Activated gamma-delta T cell treated with anti-CD3 and anti-CD28 coated beads, Interleukin-2, amount 50 U/mL, for 16 hours (primary cell): ENCODE results near the gene ELFN2.

Source experiments
- DNase-seq: peaks from one replicate; pipeline ENCODE4 v3.0.0-alpha.2; 2020; ENCODE audit warnings: low read depth

ELFN2 gene

DNA sequence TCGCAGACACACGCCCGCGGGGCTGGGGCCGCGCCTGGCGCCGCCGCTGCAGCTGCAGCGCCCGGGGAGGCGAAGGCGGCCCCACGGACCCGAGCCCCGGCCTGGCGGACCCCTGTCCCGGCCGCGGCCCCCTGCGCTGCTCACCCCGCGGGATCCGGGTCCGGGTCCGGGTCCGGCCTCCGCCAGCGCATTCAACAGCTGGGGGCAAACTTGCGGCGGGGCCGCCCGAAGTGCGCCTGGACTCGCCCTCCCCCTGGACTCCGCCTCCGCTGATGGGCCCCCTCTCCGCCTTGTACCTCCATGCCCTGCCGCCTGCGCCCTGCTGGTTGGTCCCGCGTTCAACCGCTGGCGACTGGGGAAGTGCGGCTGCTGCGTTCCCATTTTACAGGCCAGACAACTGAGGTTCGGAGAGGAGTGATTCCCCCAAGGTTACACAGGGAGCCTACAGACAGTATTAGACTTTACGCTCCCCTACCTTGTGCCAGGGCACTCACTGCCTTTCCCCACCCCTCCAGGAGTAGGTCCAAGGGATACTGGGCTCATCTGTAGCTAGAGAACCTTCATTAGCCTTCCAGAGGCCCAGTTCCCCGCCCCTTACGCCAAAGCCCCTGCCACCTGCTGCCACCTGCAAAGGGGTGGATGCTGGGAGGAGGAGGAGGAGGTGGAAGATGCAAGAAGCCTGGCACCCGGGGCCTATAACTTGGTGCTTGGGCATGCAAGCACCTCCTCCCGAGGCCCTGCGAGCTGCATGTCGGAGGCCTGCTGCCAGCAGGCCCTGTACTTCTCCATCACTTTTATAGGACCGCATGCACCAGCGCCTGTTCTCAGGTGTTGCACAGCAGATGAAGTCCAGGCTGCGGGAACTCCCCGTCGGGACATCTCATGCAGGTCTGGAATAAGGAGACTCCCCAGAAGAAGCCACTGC, 694 bp upstream of the ELFN2 start:
- no peak for DNase-seq

DNA sequence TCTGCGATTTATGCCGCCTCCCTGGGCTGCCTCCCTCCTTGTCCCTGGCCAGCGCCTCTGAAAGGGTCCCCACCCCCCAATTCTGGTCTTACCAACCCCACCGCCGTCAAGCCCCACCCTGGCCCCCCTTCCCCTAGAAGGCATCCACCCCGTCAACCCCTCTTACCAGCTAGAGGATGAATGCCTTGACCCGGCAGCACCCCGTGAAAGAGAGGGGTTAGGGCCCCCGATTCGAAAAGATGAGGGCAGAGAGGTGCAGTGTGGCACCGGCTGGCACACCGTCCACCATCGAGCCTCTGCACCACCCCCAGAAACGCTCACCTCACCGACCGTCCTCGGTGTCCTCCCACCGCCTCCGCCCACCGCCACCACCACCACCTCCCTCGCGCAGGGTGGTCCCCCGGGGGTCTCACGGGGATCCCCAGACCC, 559 bp downstream of the ELFN2 start:
- DNase-seq = no peak

DNA sequence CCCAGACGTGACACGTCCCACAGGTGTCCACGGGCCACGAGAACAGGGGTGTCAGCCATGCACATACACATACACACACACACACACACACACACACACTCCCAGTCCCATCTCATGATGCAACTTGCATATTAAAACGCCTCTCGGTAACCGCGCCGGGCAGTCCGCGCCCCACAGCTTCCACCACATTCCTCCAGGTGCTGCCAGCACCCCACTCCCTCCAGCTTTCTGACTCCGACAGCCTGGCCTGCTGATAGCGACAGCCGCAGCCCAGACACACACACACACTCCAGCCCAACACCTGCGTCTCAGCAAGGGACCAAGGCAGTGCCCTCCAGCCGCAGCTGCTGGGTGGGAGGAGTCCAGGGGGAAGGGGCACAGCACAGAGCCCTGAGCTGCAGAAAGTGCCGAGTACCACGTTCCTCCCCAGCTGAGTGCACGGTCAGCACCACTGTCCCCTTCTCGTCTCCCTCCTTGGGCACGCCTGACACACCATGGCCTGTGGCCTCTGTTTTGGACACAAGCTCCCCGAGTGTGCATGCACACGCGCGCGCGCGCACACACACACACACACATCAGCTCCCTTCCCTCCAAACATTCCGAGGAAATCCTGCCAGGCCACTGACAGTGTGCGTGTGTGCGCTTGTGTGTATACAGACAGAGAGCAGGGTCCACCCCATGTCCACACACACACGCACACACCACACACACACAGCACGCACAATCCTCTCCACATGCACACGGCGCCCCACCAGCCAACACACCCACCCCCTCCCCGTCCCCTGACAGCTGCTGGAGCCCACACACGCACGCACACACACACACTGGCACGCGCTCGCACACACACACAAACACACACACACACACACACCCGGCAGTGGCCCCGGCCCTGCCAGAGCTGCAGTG, 1.2 kb downstream of the ELFN2 start:
- DNase-seq = no peak

DNA sequence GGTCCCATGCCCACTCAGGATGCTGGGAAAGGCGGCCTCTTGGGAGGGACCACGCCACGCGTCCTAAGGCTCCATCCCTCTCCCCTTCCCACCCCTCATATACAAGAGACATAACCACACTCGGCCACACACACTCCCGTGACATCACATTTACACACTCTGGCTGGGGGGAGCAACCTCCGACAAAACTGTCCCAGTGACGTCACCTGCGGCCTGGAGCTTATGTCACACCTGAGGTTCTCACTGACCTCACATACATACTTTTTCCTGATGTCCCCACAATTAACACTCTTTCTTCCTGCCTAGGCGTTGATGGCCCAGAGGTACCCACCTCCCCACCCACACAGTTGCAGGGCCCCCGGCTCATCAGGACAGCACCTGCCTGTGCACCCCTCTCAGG, 1.9 kb downstream of the ELFN2 start:
- DNase-seq = no peak

DNA sequence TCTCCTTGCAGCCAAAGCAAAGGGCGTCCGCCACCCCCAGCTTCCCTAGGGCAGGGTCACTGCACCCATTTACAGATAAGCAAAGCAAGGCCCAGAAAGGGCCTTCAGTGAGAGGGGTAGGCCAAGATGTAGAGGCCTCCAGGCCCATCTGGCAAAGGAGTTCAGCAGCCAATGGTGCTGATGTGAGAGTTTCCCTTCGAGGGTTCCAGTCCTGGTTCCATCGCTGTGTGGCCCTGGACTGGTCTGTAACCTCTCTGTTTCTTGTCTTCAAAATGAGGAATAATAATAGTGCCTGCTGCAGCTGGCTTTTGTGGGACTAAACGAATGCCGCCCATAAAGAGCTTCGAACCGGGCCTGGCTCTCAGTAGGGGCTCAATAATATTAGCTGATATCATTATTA, 4.0 kb downstream of the ELFN2 start:
- no peak for DNase-seq

DNA sequence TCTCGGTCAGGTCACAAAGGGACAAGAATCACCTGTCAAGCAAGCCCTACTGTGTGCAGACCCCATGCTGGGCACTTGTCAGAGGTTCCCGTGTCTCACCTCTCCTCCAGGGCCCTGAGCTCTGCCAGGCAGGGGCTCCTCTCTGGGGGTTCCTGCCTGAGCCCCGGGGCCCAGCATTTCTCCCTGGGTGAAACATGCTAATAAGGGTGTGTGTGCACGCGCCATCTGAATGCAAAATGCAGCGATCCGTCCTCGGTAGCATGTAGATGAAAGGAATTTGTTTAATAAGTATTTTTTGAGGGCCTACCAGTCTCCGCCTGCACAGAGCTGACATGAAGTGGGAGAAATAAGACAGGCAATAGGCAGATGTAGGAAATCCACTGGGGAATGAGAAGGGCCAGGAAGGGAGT, 5.8 kb downstream of the ELFN2 start:
- DNase-seq = no peak

DNA sequence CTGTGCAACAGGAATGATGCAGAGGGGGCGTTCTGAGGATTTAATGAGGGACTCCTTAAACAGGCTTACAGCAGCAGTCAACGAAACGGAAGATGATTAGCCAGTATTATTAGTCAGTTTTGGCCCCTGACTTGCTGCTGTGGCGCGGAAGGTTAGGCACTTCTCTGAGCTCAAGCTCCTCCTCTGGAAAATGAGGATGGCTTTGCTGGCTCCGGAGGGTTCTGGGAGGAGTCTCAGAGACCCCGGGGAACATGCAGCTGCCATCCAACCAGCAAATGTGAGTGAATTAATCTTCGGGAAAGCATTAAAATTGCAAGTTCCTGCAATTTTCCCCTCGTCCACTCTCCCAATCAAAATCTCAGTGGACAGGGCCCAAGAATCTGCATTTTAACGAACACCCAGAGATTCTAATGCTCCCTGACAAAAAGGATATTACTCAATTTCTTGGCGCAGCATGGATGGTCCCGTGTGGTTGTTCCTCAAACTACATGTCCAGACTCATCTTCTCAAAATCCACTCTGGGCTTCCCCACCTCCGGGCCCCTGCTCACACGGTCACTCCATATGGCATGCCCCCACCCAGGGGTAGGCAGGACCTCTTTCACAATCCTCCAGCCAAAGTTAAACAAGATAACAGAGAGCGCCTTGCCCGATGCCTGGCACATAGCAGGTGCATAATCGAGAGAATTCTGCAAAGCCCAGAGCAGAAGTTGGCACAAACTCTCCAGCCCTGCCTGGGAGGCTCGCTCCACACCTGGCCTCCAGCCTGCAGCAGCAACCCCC, 6.4 kb downstream of the ELFN2 start:
- no peak for DNase-seq

DNA sequence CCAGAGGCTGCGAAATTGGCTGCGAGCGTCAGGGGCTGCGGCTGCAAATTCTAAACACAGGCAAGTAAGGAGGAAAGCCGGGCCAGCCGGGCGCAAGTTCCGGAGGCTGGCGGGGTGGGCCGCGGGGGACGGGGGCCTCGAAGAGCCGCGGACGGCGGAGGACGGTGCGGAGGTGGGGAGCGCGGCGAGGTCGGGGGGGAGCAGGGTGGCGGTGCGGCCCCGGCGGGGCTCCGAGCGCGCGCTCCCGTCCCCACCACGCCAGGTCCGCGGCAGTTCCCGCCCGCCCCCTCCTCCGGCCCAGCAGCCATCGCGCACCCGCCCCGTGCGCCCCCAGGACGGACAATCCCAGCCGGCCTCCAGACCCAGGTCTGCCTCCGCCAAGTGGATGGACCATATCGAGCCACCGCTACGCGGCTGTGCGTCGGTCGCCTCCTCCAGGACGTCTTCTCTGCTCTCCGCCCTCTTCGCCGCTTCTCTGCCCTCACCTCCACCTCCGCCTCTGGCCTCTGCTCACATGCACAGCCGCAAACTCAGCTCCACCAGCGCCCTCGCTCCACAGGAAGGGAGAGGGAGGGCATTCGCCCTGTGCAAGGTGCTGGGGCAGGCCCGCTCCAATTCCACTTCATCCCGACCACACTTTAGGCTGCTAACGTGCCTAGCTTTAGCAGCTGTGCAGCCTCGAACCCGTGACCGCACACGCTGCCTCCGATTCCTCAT, 7.2 kb downstream of the ELFN2 start:
- DNase-seq = no peak

DNA sequence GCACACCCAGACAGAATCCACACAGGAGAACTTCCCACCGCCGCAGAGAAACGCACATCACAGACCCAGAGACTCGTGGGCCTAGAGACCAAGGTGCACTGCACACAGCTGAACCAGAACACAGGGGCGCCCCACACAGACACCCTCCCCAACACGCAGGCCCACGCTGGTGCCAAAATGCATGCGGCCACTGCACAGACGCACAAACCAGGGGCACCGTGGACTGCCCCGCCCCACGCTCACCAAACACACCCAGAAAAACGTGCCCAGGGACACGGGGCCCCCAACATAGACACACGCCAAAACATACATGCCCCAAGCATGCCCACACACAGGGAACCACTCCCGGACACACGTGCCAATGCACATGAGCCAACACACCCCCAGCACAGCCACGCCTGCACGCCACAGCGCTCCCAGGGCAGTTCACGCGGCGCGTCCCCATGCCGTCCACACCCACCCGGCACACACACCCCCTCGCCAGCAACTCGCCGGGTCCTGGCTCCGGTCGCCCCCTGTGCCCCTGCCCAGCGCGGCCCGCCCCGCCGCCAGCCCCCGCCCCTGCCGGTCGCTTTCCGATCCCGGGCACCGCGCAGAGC, 7.8 kb downstream of the ELFN2 start:
- DNase-seq = no peak

DNA sequence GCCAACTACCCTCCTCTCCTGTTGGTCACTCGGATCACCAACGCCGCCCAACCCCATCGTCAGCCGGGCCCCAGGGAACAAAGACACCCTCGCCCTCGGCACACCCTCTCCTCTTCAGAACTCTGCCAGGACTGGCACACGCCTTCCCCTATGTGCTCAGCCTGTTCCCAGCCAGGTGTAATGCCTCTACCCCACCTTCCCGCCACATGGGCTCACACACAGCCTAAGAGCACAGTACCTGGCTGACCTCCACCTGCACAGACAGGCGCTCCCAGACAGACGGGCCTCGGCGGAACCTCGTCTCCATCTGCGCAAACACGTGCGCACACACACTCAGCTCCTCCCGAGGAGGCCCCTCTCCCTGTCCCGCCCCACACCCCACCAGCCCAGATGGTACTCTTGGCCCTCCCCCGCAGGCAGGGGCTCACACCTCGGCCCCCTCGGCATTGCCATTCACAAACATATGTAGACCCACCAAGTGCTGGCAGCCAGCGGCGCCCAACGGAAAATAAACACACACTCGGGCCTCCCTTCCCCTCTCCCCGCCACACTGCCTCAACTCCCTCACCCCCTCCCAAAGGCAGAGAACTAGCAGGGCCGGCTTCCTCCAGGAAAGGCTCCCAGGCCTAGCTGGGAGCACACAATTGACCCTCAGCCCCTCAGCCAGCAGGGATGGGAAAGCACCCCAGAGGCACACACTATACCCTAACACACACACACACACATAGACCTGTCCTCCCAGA, 8.5 kb downstream of the ELFN2 start:
- DNase-seq = no peak

DNA sequence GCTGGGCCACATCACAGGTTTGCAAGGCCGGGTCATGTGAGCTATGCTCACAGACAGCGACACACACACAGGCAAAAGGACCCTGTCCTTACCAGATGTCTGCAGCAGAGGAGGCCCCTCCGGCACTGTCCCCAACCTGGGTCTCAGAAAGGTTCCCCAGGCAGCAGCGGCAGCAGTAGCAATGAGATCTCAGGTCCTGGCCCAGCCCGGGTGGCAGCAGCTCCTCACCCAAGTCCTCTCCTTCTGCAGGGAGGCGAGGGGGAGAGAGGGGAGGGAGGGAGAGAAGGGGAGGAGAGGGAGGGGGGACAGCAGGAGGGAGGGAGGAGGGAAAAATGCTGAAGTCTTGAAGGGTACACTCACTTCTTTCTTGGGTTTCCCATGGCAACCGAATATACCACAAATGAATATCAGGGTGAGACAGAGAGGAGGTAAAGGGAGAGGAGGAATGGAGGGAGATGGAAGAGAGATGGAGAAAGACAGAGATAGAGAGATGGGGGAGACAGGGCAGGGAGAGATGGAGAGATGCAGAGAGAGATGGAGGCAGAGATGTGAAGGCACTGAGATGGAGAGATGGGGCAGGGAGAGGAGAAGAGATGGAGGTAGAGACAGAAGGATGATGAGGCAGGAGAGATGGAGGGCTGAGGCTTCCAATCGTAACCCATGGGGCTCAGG, 9.5 kb downstream of the ELFN2 start:
- no peak for DNase-seq

DNA sequence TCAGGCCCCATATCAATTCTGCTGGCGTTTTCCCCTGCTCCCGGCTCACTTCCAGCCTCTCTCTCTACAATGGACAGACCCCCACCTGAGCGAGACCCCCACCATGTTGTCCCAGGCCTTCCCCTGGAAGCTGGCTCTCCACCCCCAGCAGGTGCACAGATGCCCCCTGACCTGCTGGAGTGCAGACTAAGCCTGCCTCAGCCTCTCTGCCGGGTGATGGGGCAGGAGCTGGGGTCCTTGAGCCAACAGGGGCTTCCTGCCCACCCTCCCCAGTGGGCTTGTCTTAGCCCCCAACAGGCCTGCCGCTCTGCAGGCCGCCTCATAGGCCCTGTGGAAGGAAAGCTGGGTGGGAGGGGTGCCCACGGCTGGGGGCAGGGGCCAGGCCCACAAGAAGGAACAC, 10.0 kb downstream of the ELFN2 start:
- DNase-seq = no peak

DNA sequence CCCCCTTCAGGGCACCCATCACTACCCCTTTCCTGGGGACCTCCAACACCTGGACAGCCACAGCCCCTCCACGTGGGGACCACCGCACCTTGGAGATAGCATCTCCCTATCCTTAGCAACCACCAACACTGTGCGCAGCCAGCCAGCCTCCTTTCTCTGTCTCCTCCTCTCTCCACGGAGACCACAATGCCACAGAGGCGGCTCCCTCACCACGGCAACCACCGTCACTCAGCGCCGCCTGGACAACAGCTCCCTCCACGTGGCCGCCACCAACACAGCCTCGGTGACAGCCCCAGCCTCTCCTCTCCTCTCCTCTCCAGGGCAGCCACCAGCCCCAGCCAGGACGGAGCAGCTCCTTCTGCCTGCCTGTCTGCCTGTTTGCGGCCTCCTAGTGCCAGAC, 10.5 kb downstream of the ELFN2 start:
- DNase-seq = no peak

DNA sequence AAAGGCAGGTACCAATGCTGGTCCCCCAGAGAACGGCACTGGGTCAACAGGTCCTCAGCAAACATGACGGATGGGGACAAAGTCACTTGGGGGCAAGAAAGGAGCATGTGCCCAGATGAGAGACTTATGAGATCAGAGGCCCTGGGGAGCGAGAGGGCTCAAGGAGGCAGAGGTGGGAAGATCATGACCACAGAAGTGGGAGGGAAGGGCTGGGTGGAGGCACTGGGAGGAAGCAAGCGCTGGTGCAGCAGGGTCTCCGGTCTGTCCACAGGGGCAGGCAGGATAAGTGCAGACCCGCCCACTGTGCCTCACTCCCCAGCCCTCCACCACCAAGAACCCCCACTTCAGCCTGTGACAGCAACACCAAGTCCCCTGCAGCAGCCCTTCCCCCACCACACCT, 10.9 kb downstream of the ELFN2 start:
- no peak for DNase-seq

DNA sequence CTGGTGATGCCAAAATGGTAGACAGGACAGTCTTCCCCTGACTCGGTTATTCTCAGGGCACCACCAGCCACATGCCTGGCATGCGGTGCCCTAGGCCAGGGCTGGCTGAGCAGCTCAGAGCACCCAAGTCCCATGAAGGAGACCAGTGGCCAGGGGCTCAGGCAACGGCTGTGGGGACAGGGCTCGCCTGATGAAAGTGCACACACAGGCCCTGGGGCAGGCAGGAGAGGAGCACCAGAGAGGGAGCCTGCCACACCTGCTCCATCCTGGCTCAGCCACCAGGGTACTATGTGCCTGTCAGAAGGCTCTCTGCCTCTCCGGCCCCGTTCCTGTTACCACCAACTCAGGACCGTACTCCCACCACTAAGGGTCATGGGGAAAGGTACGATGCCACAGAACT, 12.1 kb downstream of the ELFN2 start:
- no peak for DNase-seq

DNA sequence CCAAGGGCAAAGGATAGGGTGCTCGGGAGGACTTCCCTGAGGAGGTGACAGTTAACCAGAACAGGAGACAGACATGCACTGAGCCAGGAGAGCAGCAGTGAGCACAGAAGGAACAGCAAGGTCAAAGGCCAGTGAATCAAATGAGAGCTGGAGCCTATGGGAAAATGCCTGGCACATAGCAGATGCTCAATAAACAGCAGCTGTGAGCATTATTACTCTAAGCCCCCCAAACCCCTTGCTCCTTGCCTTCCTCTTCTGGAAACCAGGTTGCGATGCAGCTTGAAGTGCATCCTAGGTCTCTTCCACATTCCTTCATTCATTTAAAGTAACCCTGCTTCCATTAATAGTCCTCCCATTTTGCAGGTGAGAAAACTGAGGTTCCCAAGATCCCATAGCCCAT, 13.0 kb downstream of the ELFN2 start:
- no peak for DNase-seq

DNA sequence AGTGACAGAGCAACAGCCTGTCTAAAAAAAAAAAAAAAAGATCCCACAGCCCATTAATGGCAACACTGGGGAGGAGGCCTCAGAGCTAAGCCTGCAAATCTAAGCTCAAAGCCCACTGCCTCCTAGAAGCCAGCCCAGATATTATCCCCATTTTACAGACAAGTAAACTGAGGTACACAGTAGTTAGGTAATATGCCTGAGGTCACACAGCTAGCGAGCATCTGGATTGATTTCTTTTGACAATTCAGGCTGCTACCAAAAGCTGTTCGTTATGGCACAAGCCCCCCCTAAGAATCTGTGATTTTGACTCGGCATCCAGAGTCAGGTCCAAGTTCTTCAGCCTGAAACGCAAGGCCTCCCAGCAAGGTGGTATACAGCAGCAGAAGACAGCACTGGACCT, 13.7 kb downstream of the ELFN2 start:
- no peak for DNase-seq

DNA sequence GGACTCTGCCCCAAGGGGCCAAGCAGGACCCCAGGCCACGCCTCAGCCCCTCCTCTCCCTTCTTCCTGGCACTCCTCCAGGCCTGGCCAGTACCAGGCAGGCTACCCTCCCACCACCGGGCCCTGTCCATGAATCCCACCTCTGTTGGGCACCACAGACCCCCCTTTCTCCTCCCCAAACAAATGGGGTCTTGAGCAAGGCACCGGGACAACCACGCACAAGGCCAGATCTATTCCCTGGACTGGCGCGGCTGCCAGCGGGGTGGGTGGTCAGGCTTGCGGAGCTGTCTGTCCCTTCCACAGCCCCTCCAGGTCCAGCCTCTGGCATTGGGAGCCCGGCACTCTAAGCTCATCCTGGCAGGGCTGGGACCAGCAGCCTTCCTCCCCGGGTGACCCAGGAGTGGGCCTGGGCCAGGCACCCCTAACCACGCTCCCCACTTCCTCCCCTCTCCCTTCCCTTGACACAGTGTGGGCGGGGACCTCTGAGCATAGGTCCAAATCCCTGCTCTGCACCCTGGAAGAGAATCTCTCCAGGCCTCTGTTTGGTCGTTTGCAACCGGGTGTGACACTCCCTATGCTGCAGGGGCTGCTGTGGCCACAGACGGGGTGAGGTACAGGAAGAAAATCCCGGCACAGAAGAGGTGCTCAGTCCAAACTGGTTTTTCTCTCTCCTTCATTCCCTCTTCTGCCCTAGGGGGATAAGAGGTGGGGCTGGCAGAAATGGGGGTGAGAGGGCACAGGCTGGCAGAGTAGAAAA, 14.6 kb downstream of the ELFN2 start:
- DNase-seq = no peak

DNA sequence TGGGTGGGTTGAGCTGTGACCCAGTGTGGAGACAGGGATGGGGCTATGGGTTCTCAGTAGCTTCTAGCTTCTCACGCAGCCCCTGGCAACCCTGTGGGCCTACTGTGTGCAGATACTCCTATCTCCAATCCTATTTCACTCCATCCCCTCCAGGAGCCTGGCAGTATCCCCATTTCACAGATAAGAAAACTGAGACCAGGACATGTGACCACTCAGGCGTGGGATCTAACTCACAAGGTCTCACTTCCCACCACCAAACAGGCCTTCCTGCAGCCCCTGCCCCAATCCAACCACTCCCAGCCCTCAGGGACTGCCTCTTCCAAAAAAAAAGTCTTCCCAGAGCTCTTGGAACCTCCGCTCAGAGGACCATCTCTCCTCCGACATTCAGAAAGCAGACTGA, 15.6 kb downstream of the ELFN2 start:
- DNase-seq = no peak
